ENCODE measurements around the gene CNTLN.
"Not testable (repeated sequence)": the region's sequence is repeated elsewhere in the genome, so short reads cannot be mapped to it uniquely, and the experiment has no call there.

The CNTLN gene

GRCh38 chr9:17526726-17527125, 391.9 kb downstream of the CNTLN start:
- peaks cover 17% of the 10 kb centered on the region for H3K4me1 ChIP-seq (ENCODE audit: insufficient read depth, low read length)
- H2AFZ ChIP-seq (ENCODE audit: low read depth, low read length); H3K36me3 ChIP-seq (ENCODE audit: insufficient read depth, low read length); H3K4me3 ChIP-seq (ENCODE audit: low read length); H3K9me3 ChIP-seq (ENCODE audit: low read length); H3K27me3 ChIP-seq (ENCODE audit: insufficient read depth, low read length): not testable (repeated sequence)

- Histone ChIP-seq H3K27me3 (ENCODE audit: insufficient read depth, low read length) (no peaks in the 10 kb centered on the region), H2AFZ (ENCODE audit: low read depth, low read length) (no peak overlapping the region), H3K36me3 (ENCODE audit: insufficient read depth, low read length) (no peaks in the 10 kb centered on the region), H3K4me1 (ENCODE audit: insufficient read depth, low read length) (peaks cover 13% of the 10 kb centered on the region), H3K9me3 (ENCODE audit: low read length) (no peaks in the 10 kb centered on the region), H3K4me3 (ENCODE audit: low read length) (no peak overlapping the region)
Measured at GRCh38 chr9:17528859-17529258, 394.0 kb downstream of the CNTLN start.

- no peaks in the 10 kb centered on the region for H3K27me3 ChIP-seq (ENCODE audit: insufficient read depth, low read length)
- H3K9me3 ChIP-seq (ENCODE audit: low read length) = no peaks in the 10 kb centered on the region
- H2AFZ ChIP-seq (ENCODE audit: low read depth, low read length) = no peak overlapping the region
- H3K4me1 ChIP-seq (ENCODE audit: insufficient read depth, low read length) = no peaks in the 10 kb centered on the region
- H3K36me3 ChIP-seq (ENCODE audit: insufficient read depth, low read length) = no peaks in the 10 kb centered on the region
- H3K4me3 ChIP-seq (ENCODE audit: low read length) = no peak overlapping the region
Measured at GRCh38 chr9:17531642-17532254, 396.9 kb downstream of the CNTLN start.

GRCh38 chr9:17532461-17532860, 397.6 kb downstream of the CNTLN start:
- Histone ChIP-seq H3K4me1 (ENCODE audit: insufficient read depth, low read length) (no peaks in the 10 kb centered on the region), H3K9me3 (ENCODE audit: low read length) (no peaks in the 10 kb centered on the region), H2AFZ (ENCODE audit: low read depth, low read length) (no peak overlapping the region), H3K36me3 (ENCODE audit: insufficient read depth, low read length) (no peaks in the 10 kb centered on the region), H3K4me3 (ENCODE audit: low read length) (no peak overlapping the region), H3K27me3 (ENCODE audit: insufficient read depth, low read length) (no peaks in the 10 kb centered on the region)

- H3K36me3 ChIP-seq (ENCODE audit: insufficient read depth, low read length) = no peaks in the 10 kb centered on the region
- H3K9me3 ChIP-seq (ENCODE audit: low read length) = no peaks in the 10 kb centered on the region
- H3K4me3 ChIP-seq (ENCODE audit: low read length) = no peak overlapping the region
- H2AFZ ChIP-seq (ENCODE audit: low read depth, low read length) = no peak overlapping the region
- no peaks in the 10 kb centered on the region for H3K4me1 ChIP-seq (ENCODE audit: insufficient read depth, low read length)
- no peaks in the 10 kb centered on the region for H3K27me3 ChIP-seq (ENCODE audit: insufficient read depth, low read length)
Measured at GRCh38 chr9:17535176-17535575, 400.3 kb downstream of the CNTLN start.

- no peaks in the 10 kb centered on the region for H3K36me3 ChIP-seq (ENCODE audit: insufficient read depth, low read length)
- H3K4me1 ChIP-seq (ENCODE audit: insufficient read depth, low read length) = no peaks in the 10 kb centered on the region
- H3K27me3 ChIP-seq (ENCODE audit: insufficient read depth, low read length) = no peaks in the 10 kb centered on the region
- no peak overlapping the region for H2AFZ ChIP-seq (ENCODE audit: low read depth, low read length)
- H3K9me3 ChIP-seq (ENCODE audit: low read length) = no peaks in the 10 kb centered on the region
- H3K4me3 ChIP-seq (ENCODE audit: low read length) = no peak overlapping the region
Measured at GRCh38 chr9:17536027-17536426, 401.2 kb downstream of the CNTLN start.

- Histone ChIP-seq H2AFZ (ENCODE audit: low read depth, low read length) (no peak overlapping the region), H3K4me3 (ENCODE audit: low read length) (no peak overlapping the region), H3K4me1 (ENCODE audit: insufficient read depth, low read length) (no peaks in the 10 kb centered on the region), H3K9me3 (ENCODE audit: low read length) (no peaks in the 10 kb centered on the region), H3K36me3 (ENCODE audit: insufficient read depth, low read length) (no peaks in the 10 kb centered on the region), H3K27me3 (ENCODE audit: insufficient read depth, low read length) (no peaks in the 10 kb centered on the region)
Measured at GRCh38 chr9:17551023-17551422, 416.2 kb downstream of the CNTLN start.
